ENCODE data around the gene RNF44. TPM values are rescaled to one million over a fixed set of nuclear protein-coding genes. Genes with fewer than 3 reads are reported as not detected.

RNF44 gene
- total RNA-seq, 1 experiment from 2014 or later, result 9.5 TPM

Other genes starting within 250 kb of the RNF44 start
- gene KIAA1191, start 175.6 kb downstream of the RNF44 start, total RNA-seq (2014; rRNA removed; shearing (Covaris generic)), result 31.6 and 46.3 TPM in 2 replicates
- 1.1 and 1.6 TPM in 2 replicates for gene ARL10, start 171.9 kb downstream of the RNF44 start, total RNA-seq (2014; rRNA removed; shearing (Covaris generic))
- 99.3 and 104 TPM in 2 replicates for gene NOP16, start 148.8 kb downstream of the RNF44 start, total RNA-seq (2014; rRNA removed; shearing (Covaris generic))
- gene HIGD2A, start 148.7 kb downstream of the RNF44 start, total RNA-seq (2014; rRNA removed; shearing (Covaris generic)), result 54.8 and 80.5 TPM in 2 replicates
- 98.5 and 104 TPM in 2 replicates for gene CLTB, start 120.9 kb downstream of the RNF44 start, total RNA-seq (2014; rRNA removed; shearing (Covaris generic))
- gene FAF2, start 89.0 kb downstream of the RNF44 start, total RNA-seq (2014; rRNA removed; shearing (Covaris generic)), result 45.9 and 49.2 TPM in 2 replicates
- 0.36 TPM in 1 of 2 replicates, not detected in the other for gene CDHR2, start 11.9 kb upstream of the RNF44 start, total RNA-seq (2014; rRNA removed; shearing (Covaris generic))
- 12.3 and 13.6 TPM in 2 replicates for gene GPRIN1, start 72.8 kb upstream of the RNF44 start, total RNA-seq (2014; rRNA removed; shearing (Covaris generic))
- gene SNCB, start 93.1 kb upstream of the RNF44 start, total RNA-seq (2014; rRNA removed; shearing (Covaris generic)), result 0.11 TPM in 1 of 2 replicates, not detected in the other
- gene EIF4E1B, start 93.3 kb upstream of the RNF44 start, total RNA-seq (2014; rRNA removed; shearing (Covaris generic)), result not detected in 2 replicates
- 17.0 and 20.2 TPM in 2 replicates for gene TSPAN17, start 110.1 kb upstream of the RNF44 start, total RNA-seq (2014; rRNA removed; shearing (Covaris generic))

All from Daoy (cell line).